IgD-negative memory B cell (primary cell): ENCODE data around the gene TXK. TPM values are rescaled to one million over a fixed set of nuclear protein-coding genes. Genes with fewer than 3 reads are reported as not detected.

Source experiments
- H3K27ac Mint-ChIP-seq, 3 donors: one replicate each; pipeline ENCODE4 v1.8.0; 2020 to 2022; ENCODE audit warnings: mild to moderate bottlenecking in 3 of 3, mixed read lengths in 3 of 3, moderate library complexity in 1 of 3
- H3K27me3 Mint-ChIP-seq: one replicate; pipeline ENCODE4 v1.8.0; 2021; ENCODE audit warnings: mixed read lengths
- H3K36me3 Mint-ChIP-seq: one replicate; pipeline ENCODE4 v1.8.0; 2020; ENCODE audit warnings: mild to moderate bottlenecking, mixed read lengths
- H3K4me1 Mint-ChIP-seq, 3 donors: one replicate each; pipeline ENCODE4 v1.8.0; 2020 to 2022; ENCODE audit warnings: mixed read lengths in 3 of 3, mild to moderate bottlenecking in 1 of 3
- H3K4me3 Mint-ChIP-seq, 4 donors: one replicate each; pipeline ENCODE4 v1.8.0; 2020 to 2022; ENCODE audit warnings: mild to moderate bottlenecking in 4 of 4, mixed read lengths in 4 of 4, moderate library complexity in 3 of 4
- H3K9me3 Mint-ChIP-seq, 3 donors: one replicate each; pipeline ENCODE4 v1.8.0; 2020 to 2021; ENCODE audit warnings: mixed read lengths in 3 of 3, mild to moderate bottlenecking in 1 of 3
- polyA plus RNA-seq: library from polyadenylated mRNA; unstranded; fragments of 300-500 nt; fragmentation: Illumina TruSeq; gene quantifications from one replicate; pipeline ENCODE4 v1.2.3, GENCODE V29; 2021

TXK gene
- polyA plus RNA-seq, 1 donor from 2014 or later = 3.4 TPM

DNA sequence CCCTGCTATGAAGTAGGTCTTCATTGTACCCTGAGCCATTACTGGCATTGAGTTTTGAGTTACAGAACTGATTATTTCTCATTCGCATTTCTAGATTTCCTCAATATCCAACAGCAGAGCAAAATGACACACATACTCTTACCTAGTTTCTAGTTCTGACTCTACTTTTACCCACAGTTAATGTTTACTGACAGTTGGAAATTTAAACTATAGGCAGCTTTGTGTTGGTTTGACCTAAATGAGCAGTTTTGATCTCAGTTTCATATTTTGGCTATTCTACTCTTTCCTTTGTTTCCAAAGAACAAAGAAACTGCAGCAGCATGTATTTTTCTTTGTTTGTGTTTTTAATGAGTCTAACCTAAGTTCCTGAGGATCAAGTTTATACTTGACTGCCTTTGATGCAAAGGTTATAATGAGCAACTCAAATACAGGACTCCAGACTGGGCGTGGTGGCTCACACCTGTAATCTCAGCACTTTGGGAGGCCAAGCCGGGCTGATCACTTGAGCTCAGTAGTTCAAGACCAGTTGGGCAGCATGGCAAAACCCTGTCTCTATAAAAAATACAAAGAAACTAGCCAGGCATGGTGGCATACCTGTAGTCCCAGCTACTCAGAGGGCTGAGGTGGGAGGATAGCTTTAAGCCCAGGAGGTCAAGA, 30.4 kb downstream of the TXK start:
- no peaks in the 10 kb centered on the region for H3K36me3 Mint-ChIP-seq
- H3K4me3 Mint-ChIP-seq = no peak overlapping the region
- no peak overlapping the region for H3K27ac Mint-ChIP-seq
- no peaks in the 10 kb centered on the region for H3K4me1 Mint-ChIP-seq
- no peaks in the 10 kb centered on the region for H3K9me3 Mint-ChIP-seq
- H3K27me3 Mint-ChIP-seq = no peaks in the 10 kb centered on the region

DNA sequence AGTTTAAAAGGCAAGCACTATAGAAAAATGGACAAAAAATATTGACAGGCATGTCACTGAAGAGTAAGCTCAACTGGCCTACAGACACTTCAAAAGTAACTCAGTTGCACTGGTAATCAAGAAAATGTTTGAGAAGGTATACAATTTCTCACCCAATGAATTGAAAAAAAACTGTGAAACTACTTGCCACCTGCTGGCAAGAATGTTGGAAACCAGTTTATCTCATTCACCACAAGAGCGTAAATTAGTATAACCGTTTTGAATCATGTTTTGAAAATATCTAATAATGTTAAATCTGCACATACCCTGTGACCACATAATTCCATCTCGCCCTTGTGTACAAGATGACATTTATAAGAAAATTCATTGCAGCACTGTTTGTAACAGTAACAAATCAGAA, 31.7 kb downstream of the TXK start:
- H3K27ac Mint-ChIP-seq = no peak overlapping the region
- no peaks in the 10 kb centered on the region for H3K4me1 Mint-ChIP-seq
- H3K36me3 Mint-ChIP-seq = no peaks in the 10 kb centered on the region
- H3K4me3 Mint-ChIP-seq = no peak overlapping the region
- H3K9me3 Mint-ChIP-seq = no peaks in the 10 kb centered on the region
- no peaks in the 10 kb centered on the region for H3K27me3 Mint-ChIP-seq

DNA sequence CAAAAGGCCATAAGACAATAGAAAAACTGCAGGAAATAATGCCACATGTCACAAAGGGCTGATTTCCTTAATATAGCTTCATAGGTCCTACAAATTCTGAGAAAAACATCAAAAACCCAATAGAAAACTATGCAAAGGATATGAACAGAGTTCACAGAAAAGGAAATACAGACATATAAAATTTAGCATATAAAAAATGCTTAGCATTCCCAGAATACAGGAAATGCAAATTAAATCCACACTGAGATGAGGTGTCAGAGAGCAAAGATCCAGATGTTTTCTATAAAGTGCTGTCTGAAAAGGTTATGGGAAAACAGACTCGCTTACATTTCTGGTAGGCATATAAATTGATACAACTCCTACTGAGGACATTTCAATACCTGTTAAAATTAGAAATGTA, 33.8 kb downstream of the TXK start:
- Mint-ChIP-seq H3K4me3 (no peak overlapping the region), H3K27ac (no peak overlapping the region), H3K4me1 (no peaks in the 10 kb centered on the region), H3K36me3 (no peaks in the 10 kb centered on the region), H3K9me3 (no peaks in the 10 kb centered on the region), H3K27me3 (no peaks in the 10 kb centered on the region)

DNA sequence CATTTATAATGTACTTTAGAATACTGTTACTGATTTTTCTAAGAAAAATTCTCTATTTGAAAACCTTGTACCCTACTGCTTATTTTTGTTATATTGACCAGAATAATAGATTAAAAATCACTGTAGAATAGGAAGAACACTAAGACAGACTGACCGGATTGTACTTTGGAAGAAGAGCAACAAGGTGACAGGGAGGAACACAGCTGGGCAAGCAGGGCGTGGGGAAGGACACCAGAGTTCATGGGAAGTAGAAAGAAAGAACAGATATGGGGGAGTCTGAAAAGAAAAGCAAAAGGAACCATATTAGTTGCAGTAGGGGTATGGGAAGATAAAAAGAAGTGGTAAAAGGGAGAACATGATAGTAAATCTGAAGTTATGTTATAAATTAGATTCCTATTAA, 38.6 kb downstream of the TXK start:
- Mint-ChIP-seq H3K27me3 (no peaks in the 10 kb centered on the region), H3K27ac (no peak overlapping the region), H3K9me3 (no peaks in the 10 kb centered on the region), H3K4me1 (no peaks in the 10 kb centered on the region), H3K4me3 (no peak overlapping the region), H3K36me3 (no peaks in the 10 kb centered on the region)

DNA sequence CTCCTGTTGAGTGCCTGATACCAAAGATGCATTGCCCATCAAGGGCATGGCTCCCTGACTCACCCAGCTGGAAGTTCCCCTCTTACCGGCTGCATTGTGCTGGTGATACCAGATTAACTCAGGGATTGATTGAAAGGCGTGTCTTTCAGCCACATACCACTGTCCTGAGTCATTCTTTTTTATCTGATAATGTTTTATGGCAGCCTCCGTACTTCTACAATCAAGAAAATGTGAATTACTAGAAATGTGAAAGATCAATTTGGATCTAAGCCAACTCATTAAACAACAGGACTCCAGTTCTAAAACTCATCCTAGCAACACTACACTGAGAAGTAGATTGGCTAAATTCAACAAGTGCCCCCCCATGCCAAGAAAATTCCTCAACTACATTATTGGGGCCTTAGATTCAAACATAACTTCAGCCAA, 40.0 kb downstream of the TXK start:
- Mint-ChIP-seq H3K36me3 (no peaks in the 10 kb centered on the region), H3K9me3 (no peaks in the 10 kb centered on the region), H3K27me3 (no peaks in the 10 kb centered on the region), H3K4me1 (no peaks in the 10 kb centered on the region), H3K4me3 (no peak overlapping the region), H3K27ac (no peak overlapping the region)

DNA sequence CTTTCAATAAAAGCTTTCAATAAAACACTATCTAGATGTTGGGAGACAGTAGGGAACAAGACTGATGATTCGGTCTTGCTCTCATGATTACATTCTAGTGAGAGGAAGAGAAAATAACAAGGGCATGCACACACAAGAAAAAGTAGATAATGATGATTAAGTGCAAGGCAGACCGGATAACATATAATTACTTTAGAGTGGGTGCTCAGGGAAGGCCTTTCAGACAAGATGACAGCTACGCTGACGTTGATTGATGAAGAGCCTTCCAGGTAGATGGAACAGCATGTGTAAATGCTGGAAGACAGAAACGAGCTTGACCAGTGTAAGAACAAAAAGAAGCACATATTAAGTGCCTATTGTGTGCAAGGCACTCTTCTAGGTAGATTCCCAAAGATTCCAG, 43.4 kb downstream of the TXK start:
- no peaks in the 10 kb centered on the region for H3K27me3 Mint-ChIP-seq
- H3K27ac Mint-ChIP-seq = no peak overlapping the region
- no peaks in the 10 kb centered on the region for H3K4me1 Mint-ChIP-seq
- H3K4me3 Mint-ChIP-seq = no peak overlapping the region
- peaks cover 3% of the 10 kb centered on the region for H3K36me3 Mint-ChIP-seq
- no peaks in the 10 kb centered on the region for H3K9me3 Mint-ChIP-seq

DNA sequence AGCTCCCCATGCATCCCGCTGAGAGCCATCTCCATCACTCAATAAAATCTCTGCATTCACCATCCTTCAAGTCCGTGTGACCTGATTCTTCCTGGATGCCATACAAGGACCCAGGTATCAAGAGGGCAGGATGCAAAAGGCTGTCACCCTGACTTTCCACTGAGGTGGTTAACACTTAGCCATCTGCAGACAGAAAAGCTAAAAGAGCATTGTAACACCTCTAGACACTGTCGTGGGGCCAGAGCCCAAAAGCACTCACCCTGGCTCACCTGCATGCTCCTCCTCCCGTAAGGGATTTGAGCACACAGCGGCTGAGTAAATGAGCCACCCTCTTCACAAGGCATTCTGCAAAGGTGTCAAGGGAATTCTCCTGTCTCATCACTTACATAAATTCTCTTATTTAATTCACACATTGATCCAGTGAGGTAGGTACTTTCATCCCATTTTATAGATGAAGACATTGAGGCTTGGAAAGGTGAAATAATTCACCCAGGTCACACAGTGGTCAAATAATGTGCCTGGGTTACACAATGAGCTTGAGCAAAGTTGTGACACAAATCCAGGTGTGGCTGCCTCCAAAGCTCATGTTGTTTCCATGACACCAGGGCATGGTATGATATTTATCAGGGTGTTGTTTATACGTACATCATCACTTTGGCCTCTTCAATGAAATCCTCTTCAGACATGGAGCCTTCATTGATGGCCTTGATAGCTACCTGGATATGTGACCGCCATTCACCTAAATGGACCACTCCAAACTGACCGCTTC, 48.0 kb downstream of the TXK start:
- no peak overlapping the region for H3K4me3 Mint-ChIP-seq
- H3K27me3 Mint-ChIP-seq = peaks cover 3% of the 10 kb centered on the region
- H3K36me3 Mint-ChIP-seq = peaks cover 3% of the 10 kb centered on the region
- H3K9me3 Mint-ChIP-seq = no peaks in the 10 kb centered on the region
- H3K27ac Mint-ChIP-seq = no peak overlapping the region
- H3K4me1 Mint-ChIP-seq = no peaks in the 10 kb centered on the region

DNA sequence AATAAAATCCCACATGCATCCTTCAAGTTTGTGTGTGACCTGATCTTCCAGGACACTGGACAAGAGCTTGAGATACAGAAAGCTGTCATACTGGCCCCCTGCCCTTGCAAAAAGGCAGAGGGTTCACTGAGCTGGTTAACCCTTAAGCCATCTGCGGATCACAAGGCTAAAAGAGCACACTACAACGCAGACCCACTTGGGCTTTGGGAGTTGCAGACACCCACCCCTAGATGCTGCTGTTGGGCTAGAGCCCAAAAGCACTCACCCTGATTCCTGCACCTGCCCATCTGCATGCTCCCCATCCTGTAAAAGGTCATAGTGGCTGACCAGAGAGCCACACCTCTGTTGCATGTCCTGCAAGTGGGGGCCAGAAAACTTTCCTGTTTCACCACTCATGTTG, 51.1 kb downstream of the TXK start:
- peaks cover 3% of the 10 kb centered on the region for H3K27me3 Mint-ChIP-seq
- H3K9me3 Mint-ChIP-seq = no peaks in the 10 kb centered on the region
- H3K4me1 Mint-ChIP-seq = peaks cover 0 to 2% (median 0%) of the 10 kb centered on the region in 3 donors
- peaks cover 3% of the 10 kb centered on the region for H3K36me3 Mint-ChIP-seq
- H3K27ac Mint-ChIP-seq = no peak overlapping the region
- no peak overlapping the region for H3K4me3 Mint-ChIP-seq

DNA sequence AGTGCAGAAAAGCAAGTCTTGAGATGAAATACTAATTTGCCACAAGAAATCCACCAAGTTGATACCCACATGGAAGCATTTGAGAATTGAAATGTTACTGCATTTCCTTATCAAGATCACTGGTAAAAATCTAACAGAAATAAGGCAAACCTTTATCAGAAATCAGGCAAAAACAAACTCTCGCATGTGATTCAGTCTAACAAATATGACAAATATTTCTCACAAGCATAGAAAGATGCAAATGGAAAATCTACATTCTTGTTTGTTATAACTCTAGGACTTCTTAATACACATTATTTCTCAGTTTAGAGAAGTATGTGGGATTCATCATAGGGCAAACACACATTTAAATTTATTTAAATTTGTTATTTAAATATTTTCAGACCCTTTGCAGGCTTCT, 52.9 kb downstream of the TXK start:
- Mint-ChIP-seq H3K4me3 (no peak overlapping the region), H3K27me3 (peaks cover 3% of the 10 kb centered on the region), H3K36me3 (no peaks in the 10 kb centered on the region), H3K4me1 (peaks cover 0 to 2% (median 0%) of the 10 kb centered on the region in 3 donors), H3K27ac (no peak overlapping the region), H3K9me3 (no peaks in the 10 kb centered on the region)

DNA sequence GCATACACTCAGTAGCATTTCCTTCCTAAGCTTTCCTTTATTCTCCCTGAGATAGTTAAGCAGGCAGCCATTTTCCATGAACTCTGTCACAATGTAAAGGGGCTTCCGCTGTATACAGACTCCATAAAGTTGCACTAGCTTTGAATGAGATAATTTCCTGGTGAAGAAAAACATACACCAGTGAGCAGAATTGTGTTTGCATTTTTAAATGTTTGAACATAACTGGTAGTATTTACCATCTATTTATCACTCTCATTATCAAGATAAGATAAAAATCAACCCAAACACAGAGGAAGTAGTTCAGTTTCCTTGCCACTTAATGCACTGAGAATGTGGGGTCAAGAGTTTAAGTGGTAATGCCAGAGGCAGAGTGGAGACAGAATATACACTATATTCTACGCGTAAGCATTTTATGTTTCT, 54.1 kb downstream of the TXK start:
- peaks cover 3% of the 10 kb centered on the region for H3K27me3 Mint-ChIP-seq
- H3K36me3 Mint-ChIP-seq = no peaks in the 10 kb centered on the region
- no peak overlapping the region for H3K27ac Mint-ChIP-seq
- no peak overlapping the region for H3K4me3 Mint-ChIP-seq
- peaks cover 0 to 2% (median 0%) of the 10 kb centered on the region in 3 donors for H3K4me1 Mint-ChIP-seq
- H3K9me3 Mint-ChIP-seq = no peaks in the 10 kb centered on the region

DNA sequence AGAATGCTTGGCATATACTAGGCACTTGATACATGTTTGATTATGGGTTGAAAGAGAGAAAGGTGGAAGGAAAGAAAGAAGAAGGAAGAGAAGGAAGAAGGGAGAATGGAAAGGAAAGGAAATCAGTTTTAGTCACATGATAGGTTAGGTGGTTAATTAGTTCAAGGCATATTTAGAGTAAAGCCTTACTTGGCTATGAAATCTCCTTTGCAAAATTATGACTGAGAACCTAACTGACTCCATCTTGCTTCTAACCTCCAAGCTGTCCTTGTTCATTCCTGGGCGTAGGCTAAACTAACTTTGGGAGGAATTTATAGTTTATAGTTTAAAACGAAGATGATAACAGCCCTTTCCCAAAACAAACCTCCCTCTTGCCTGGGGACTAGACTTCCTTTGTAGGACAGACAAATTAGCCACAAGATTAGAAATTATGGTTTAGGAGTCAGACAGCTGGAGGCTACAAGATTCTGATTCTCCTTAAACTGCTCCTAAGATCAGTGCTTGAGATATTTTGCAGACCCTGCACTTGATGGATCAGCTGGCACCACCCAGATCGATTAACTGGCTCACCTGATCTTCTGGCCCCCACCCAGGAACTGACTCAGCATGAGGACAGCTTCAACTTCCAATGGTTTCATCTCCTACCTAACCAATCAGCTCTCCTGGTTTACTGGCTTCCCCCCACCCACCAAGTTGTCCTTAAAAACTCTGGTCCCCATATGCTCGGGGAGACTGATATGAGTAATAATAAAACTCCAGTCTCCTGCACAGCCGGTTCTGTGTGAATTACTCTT, 55.0 kb downstream of the TXK start:
- H3K36me3 Mint-ChIP-seq = no peaks in the 10 kb centered on the region
- H3K4me3 Mint-ChIP-seq = no peak overlapping the region
- H3K27me3 Mint-ChIP-seq = peaks cover under 1% of the 10 kb centered on the region
- peaks cover 0 to 2% (median 0%) of the 10 kb centered on the region in 3 donors for H3K4me1 Mint-ChIP-seq
- H3K27ac Mint-ChIP-seq = no peak overlapping the region
- no peaks in the 10 kb centered on the region for H3K9me3 Mint-ChIP-seq

DNA sequence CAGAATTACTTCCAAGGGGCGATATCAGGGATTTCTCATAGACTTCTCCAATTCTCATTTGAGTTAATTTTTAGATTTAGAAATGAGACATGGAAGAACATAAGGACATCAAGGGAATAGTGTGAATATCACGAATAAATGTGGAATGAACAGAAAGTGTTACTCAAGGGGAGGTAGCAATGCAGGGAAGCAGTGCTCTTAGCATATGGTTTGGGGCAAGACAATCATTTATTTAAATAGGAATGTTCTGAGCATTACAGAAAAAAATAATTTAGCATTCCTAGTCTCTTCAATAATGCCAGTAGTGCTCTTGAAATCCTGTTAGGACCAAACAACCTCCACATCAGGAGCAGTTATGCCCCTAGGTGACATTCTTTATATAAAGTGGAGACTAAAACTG, 55.6 kb downstream of the TXK start:
- no peaks in the 10 kb centered on the region for H3K9me3 Mint-ChIP-seq
- no peak overlapping the region for H3K4me3 Mint-ChIP-seq
- peaks cover 3% of the 10 kb centered on the region for H3K36me3 Mint-ChIP-seq
- H3K27me3 Mint-ChIP-seq = no peaks in the 10 kb centered on the region
- peaks cover 0 to 2% (median 0%) of the 10 kb centered on the region in 3 donors for H3K4me1 Mint-ChIP-seq
- no peak overlapping the region for H3K27ac Mint-ChIP-seq

DNA sequence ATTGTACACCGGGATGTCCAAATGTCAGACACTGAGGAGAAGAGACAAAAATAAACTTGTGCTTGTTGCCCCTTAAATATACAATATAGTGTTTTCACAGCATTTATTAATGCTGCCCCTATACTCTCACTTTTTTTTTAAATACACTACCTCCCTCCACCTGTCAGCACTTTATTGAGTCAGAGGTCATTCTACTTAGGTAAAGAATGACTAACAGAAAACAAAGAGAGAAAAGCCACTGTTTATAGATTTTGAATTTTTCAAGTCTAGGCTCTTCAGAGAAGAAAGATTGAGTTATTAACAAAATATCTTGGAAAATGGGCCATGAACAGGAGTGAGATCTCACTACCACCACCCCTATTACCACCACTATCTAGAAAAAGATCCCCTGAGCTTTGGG, 59.4 kb downstream of the TXK start:
- Mint-ChIP-seq H3K27me3 (no peaks in the 10 kb centered on the region), H3K36me3 (peaks cover 3% of the 10 kb centered on the region), H3K27ac (no peak overlapping the region), H3K9me3 (no peaks in the 10 kb centered on the region), H3K4me3 (no peak overlapping the region), H3K4me1 (no peaks in the 10 kb centered on the region)

DNA sequence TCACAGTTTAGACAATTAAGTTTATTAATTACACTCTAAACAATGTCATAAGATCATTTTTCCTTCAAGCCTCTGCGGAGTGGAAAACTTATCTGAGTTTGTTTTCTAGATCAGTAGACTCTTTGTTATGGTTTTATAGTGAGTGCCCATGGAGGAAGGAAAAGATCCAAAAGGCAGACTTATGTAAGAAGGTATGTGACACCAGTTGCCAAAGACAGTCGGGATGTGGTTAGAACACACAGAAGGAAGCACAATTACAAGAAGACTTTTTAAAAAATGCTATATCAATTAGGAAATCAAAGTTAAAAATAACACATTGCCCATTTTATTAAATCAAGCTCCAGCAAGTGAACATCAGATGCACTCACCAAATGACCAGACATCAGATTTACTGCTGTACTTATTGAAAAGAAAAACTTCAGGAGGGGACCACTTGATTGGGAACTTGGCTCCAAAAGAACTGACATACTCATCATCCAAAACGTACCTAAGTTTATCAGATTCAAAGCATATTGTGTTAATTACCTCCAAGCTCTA, 60.4 kb downstream of the TXK start:
- no peaks in the 10 kb centered on the region for H3K4me1 Mint-ChIP-seq
- no peak overlapping the region for H3K4me3 Mint-ChIP-seq
- H3K27ac Mint-ChIP-seq = no peak overlapping the region
- H3K27me3 Mint-ChIP-seq = no peaks in the 10 kb centered on the region
- H3K9me3 Mint-ChIP-seq = no peaks in the 10 kb centered on the region
- H3K36me3 Mint-ChIP-seq = peaks cover 3% of the 10 kb centered on the region

DNA sequence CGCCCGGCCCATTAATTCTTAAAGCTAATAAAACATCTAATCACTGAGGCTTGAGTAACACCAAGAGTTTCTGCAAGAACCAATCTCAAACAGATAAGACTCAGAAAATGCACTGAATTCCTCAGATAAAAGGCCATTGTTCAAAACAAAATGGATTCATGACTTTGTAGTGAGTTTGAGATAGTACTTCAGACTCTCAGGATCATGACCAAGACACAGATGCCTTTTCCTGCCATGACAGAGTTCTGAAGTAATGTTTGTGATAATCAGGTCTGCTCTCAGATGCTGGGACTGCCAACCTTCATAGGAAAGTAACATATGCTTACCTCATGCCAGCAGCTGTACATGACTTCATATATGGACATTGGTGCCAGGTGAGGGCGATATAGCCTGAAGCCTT, 62.9 kb downstream of the TXK start:
- Mint-ChIP-seq H3K4me1 (no peaks in the 10 kb centered on the region), H3K27me3 (no peaks in the 10 kb centered on the region), H3K9me3 (no peaks in the 10 kb centered on the region), H3K4me3 (no peak overlapping the region), H3K27ac (no peak overlapping the region), H3K36me3 (peaks cover 3% of the 10 kb centered on the region)
